Heart left ventricle (tissue), 13 donors: ENCODE data around the gene LY6G6F.

Experiments used
- POLR2A ChIP-seq, 2 donors: fragments of 450-650 bp; IDR thresholded peaks; one replicate each; pipeline ENCODE4 v1.6.1; 2017; ENCODE audit warnings: antibody characterized with exemption in 2 of 2, mild to moderate bottlenecking in 2 of 2, moderate library complexity in 2 of 2
- TF ChIP-seq, protein P1 (sequence below), 12 donors: fragments of 200-600 bp; sonication (generic) in 4 of 12; IDR thresholded peaks; one replicate each; pipeline versions ENCODE4 v1.5.0 to v1.8.0; 2018 to 2022; ENCODE audit warnings: antibody characterized with exemption in 12 of 12, mild to moderate bottlenecking in 5 of 12
- donor health status: ischemic (EF 13 %, LVEDD 7.1; RV severe dilation, severe dysfunction).
- donor health status: DM: no; HTN: yes; CAD: no.
- donor health status: DM: no; HTN: no; CAD: no.
- donor health status: ischemic (EF 25% LVEDD 6.9; RV normal size, moderate dysfunction).
- donor health status: ischemic (EF 25% LVEDD 5.7; RV mildly dilated, moderate dysfunction).
- donor health status: ischemic (EF 35%, LVEDD 5.7; RV mildly dilated, moderate dysfunction).
- donor health status: nonischemic (EF 11% LVEDD 7.7; RV severe dilation, severe dysfunction).
- donor health status: DM: yes; HTN: yes; CAD: no.
- donor health status: PGD.
- donor health status: ischemic (EF 29% LVEDD 5.4; RV normal size, mild dysfunction).
- donor health status: nonischemic (EF 23%, LVEDD 6.1; RV moderate dilation, normal function).

- TF ChIP-seq, protein P1, sequence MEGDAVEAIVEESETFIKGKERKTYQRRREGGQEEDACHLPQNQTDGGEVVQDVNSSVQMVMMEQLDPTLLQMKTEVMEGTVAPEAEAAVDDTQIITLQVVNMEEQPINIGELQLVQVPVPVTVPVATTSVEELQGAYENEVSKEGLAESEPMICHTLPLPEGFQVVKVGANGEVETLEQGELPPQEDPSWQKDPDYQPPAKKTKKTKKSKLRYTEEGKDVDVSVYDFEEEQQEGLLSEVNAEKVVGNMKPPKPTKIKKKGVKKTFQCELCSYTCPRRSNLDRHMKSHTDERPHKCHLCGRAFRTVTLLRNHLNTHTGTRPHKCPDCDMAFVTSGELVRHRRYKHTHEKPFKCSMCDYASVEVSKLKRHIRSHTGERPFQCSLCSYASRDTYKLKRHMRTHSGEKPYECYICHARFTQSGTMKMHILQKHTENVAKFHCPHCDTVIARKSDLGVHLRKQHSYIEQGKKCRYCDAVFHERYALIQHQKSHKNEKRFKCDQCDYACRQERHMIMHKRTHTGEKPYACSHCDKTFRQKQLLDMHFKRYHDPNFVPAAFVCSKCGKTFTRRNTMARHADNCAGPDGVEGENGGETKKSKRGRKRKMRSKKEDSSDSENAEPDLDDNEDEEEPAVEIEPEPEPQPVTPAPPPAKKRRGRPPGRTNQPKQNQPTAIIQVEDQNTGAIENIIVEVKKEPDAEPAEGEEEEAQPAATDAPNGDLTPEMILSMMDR (IDR thresholded peaks at IDR 0.05), result no peak
- TF ChIP-seq POLR2A (IDR thresholded peaks at IDR 0.05), result no peak
These were observed 13.1 kb upstream of the LY6G6F start for GRCh38 chr6:31693535-31693934.
